GM12873 (cell line): ENCODE measurements around the gene PDP2.

ENCODE experiments used
- TF ChIP-seq, protein P1 (sequence below): IDR thresholded peaks from 2 replicates; pipeline ENCODE4 v1.5.1; 2012; ENCODE audit warnings: low read depth, mild to moderate bottlenecking, moderate library complexity, low read length, control low read depth; ENCODE audit not compliant: insufficient read depth; ENCODE audit errors: missing control alignments

PDP2 gene

GRCh38 chr16:66902648-66903543 lies 22.6 kb downstream of the PDP2 start:
- TF ChIP-seq, protein P1, sequence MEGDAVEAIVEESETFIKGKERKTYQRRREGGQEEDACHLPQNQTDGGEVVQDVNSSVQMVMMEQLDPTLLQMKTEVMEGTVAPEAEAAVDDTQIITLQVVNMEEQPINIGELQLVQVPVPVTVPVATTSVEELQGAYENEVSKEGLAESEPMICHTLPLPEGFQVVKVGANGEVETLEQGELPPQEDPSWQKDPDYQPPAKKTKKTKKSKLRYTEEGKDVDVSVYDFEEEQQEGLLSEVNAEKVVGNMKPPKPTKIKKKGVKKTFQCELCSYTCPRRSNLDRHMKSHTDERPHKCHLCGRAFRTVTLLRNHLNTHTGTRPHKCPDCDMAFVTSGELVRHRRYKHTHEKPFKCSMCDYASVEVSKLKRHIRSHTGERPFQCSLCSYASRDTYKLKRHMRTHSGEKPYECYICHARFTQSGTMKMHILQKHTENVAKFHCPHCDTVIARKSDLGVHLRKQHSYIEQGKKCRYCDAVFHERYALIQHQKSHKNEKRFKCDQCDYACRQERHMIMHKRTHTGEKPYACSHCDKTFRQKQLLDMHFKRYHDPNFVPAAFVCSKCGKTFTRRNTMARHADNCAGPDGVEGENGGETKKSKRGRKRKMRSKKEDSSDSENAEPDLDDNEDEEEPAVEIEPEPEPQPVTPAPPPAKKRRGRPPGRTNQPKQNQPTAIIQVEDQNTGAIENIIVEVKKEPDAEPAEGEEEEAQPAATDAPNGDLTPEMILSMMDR: no peak

DNA sequence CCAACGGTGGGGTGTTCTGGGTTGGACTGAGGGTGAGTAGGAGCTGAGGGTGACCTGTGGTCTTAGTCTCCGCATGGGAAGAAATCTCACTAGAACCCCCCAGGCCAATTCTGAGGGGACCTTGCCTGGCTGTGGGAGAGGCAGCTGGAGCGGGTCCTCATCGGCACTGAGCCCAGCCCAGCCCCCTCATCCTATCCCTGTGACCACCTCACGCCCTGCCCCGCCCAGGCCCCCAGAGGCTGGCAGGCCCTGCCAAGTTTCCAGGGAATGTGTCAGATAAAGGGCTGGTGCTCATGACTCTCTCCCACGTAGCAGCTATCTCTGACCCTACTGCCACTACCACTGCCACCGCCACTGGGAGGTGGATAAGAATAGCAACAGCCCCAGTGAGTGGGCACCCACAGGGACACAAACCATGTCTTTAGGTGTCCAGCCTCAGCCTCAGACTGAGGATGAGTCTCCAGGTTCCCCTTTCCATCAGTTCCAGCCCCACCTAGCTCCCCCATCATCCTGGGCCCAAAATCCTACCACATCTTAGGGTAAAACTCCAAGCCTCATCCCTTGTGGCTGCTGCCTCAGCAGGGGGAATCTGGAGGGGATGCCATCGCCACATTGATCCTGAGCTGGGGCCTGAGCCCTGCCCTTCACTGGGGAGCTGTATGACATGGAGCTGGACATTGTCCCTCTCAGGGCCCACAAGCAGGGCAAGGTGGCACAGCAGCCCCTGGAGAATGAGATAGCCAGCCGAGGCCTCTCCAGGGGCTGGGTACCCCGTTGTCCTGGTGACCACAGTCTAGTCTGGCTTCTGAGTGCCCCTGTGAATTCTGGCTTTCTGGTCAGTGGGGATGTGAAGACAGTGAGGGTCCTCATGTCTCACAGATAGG lies 23.5 kb downstream of the PDP2 start:
- TF ChIP-seq, protein P1: no peak

GRCh38 chr16:66904428-66904845 lies 24.1 kb downstream of the PDP2 start:
- TF ChIP-seq, protein P1: no peak

GRCh38 chr16:66904846-66905632 lies 24.7 kb downstream of the PDP2 start:
- TF ChIP-seq, protein P1: no peak

DNA sequence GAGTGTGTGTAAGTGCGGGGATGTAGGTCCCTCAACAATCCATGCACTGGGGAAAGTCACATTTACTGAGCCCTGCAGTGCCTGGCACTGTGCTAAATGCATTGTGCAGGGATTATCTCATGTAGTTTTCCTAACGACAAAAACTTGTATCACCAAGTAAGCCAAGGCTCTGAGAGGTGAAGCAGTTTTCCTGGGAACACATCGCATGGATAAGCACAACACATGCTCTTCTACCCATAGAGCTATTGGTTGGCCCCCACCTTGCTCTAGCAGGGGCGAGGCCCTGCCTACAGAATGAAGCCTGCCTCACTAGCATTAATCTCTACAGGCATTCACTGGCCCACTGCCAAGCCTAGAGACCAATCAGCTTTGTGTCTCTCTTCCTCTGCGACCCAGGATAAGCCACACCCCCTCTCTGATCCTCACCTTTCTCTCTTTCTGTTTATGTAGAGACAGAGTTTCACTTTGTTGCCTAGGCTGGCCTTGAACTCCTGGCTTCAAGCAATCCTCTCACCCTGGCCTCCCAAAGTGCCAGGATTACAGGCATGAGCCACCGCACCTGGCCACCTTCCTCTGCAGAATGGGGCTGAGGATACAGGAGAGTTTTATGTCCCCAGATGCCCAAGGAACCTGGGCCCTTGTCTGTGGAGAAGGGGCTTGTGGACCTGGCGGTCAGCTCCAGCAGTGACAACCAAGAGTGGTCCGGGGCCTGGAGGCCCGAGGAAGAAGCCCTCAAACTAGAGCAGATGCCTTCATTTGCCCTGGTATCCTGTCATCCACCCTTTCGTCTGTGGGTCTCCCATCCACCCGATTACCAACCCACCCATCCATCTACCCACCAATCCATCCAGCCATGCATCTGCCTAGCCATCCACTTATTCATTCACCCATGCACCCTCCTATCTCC lies 25.6 kb downstream of the PDP2 start:
- TF ChIP-seq, protein P1: no peak
